IPS-15b (cell line): ENCODE data around the gene SURF4.

Experiments used
- H3K27me3 ChIP-seq: one replicate; pipeline ENCODE4 v1.6.1; 2013; ENCODE audit warnings: low read length; ENCODE audit not compliant: control insufficient read depth, insufficient read depth
- H3K36me3 ChIP-seq: one replicate; pipeline ENCODE4 v1.6.1; 2013; ENCODE audit warnings: low read length; ENCODE audit not compliant: control insufficient read depth, insufficient read depth
- H3K4me1 ChIP-seq: one replicate; pipeline ENCODE4 v1.6.1; 2013; ENCODE audit warnings: mild to moderate bottlenecking, low read length; ENCODE audit not compliant: control insufficient read depth, insufficient read depth
- H3K4me3 ChIP-seq: one replicate; pipeline ENCODE4 v1.5.1; 2013; ENCODE audit warnings: low read depth, low read length
- H3K9ac ChIP-seq: one replicate; pipeline ENCODE4 v1.6.1; 2013; ENCODE audit warnings: low read depth, mild to moderate bottlenecking, low read length
- H3K9me3 ChIP-seq: one replicate; pipeline ENCODE4 v1.6.1; 2013; ENCODE audit warnings: mild to moderate bottlenecking, low read length; ENCODE audit not compliant: control insufficient read depth, insufficient read depth

SURF4 gene

DNA sequence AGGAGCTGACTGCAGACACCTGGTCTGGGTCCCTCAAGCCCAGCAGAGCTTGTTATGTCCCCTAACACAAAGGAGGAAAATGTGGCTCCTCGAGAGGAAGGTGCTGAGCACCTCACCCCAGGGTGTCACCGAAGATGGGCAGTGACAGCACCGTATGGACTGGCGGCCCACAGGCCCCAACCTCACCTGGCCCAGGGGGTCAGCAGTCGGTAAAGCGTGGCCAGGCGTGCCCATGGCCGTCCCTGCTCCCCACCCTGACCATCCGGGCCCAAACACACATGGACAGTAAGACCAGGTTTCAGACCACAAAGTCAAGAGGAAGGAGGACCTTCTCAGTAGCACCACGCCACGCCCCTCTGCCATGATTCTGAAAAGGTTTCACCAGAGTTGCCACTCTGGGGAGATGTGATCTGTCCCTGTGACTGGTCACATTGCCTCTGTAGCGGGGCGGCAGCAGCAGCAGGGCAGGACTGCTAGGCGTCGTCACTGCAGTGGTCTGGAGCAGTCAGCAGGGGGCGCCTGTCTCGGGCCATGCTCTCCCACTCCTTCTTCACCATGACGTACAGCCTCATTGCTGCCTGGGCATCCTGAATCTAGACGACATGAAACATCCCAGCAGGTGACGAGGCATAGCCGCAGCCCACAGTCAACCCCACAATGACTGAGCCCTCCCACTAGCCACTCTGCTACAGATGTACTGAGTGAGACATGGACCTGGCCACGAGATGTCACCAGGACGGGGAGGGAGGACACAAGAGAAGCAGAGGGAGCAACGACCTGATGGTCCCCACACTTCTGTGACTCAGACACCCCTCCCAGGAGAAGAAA, 30.8 kb upstream of the SURF4 start:
- Histone ChIP-seq H3K4me1 (no peaks in the 10 kb centered on the region), H3K4me3 (no peak overlapping the region), H3K9me3 (no peaks in the 10 kb centered on the region), H3K36me3 (peaks cover 41% of the 10 kb centered on the region), H3K27me3 (no peaks in the 10 kb centered on the region), H3K9ac (no peak overlapping the region)

DNA sequence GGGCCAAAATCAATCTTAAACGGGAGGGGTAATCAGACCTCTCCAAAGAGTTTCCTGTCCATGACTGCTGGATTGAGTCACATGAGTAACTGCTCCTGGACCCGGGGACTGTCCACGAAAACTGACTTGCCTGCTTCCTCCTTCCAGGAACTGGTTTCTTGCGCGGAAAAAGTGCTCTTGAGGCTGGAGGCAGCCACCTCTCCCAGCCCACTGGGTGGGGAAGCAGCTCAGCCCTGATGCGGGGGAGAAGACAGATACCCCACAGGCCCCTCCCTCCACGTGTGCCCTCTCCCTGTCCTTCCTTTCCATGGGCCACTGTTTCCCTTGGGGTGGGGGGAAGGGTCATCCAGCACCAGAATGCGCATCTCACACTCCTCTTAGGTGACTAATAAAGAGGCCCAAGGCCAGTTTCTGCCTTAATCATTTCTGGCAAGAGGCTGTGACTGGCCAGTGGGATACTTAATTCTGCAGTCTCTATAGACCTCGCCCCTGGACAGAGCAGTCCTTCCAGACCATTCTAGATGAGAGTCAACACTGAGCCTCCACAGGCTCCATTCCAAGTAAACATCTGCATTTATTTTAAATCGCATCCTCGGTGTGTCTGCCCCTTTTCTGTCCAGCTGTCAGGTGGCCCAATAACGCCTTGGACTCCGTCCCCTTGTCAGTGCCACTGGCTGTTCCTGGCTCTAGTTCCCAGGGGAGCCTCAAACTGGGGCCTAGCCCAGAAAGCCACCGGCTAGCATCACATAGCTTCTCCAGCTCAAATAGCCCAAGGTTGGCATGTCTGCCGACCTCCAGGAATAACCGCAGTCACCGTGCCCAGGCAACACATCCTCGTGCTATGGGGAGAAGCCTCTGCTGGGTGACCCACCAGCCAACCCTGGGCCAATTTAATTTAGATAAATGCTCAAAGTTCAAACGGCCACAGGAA, 29.9 kb upstream of the SURF4 start:
- Histone ChIP-seq H3K4me1 (no peaks in the 10 kb centered on the region), H3K27me3 (no peaks in the 10 kb centered on the region), H3K9ac (no peak overlapping the region), H3K9me3 (no peaks in the 10 kb centered on the region), H3K36me3 (peaks cover 36% of the 10 kb centered on the region), H3K4me3 (no peak overlapping the region)

DNA sequence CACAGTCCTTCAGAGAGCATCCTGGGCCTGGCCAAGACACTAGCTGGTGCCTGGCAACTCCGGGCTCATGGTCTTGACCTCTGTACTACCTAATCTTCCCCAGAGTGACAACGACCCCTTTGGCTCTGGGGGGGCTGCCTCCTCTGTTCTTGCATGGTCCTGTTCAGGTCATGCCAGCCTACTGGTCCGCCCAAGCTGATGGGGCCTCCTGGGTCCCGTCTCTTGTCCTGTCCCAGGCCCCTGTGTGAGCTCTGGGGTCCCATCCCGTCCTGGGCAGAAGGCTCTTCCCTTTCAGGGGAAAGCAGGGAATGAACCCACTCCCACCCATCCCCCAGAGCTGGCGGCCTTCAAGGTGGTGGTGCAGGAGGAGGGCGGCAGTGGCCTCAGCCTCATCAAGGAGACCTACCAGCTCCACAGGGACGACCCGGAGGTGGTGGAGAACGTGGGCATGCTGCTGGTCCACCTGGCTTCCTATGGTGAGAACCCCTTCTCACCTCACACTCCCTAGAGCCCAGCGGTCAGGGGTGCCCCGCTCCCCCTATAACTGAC, 28.7 kb upstream of the SURF4 start:
- Histone ChIP-seq H3K4me3 (no peak overlapping the region), H3K27me3 (no peaks in the 10 kb centered on the region), H3K36me3 (peaks cover 25% of the 10 kb centered on the region), H3K4me1 (no peaks in the 10 kb centered on the region), H3K9ac (no peak overlapping the region), H3K9me3 (no peaks in the 10 kb centered on the region)

DNA sequence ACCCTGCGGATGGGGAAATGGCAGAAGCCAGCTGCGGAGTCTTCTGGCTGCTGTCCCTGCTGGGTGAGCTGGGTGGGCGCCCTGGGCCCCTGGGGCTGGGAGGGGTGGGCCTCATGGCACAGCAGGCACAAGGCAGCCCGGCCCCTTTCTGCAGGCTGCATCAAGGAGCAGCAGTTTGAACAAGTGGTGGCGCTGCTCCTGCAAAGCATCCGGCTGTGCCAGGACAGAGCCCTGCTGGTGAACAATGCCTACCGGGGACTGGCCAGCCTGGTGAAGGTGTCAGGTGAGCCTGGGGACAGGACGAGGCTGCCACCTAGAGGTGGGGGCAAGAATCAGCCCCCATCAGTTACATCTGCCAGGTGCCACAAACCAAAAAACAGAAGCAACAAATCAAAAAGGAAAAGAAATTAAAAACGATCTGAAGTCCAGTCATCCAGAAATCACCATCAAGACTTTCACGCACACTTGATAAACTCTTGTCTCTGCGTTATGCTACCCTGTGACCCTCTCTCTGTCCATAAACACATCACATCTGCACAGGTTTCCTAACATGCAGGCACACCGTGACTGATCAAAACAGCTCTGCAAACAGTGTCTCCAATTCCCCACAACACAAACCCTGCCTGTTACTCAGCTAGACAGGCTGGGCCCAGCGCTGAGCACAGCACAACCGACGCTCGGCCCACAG, 28.1 kb upstream of the SURF4 start:
- Histone ChIP-seq H3K9me3 (no peaks in the 10 kb centered on the region), H3K27me3 (no peaks in the 10 kb centered on the region), H3K36me3 (peaks cover 24% of the 10 kb centered on the region), H3K9ac (no peak overlapping the region), H3K4me1 (no peaks in the 10 kb centered on the region), H3K4me3 (no peak overlapping the region)

DNA sequence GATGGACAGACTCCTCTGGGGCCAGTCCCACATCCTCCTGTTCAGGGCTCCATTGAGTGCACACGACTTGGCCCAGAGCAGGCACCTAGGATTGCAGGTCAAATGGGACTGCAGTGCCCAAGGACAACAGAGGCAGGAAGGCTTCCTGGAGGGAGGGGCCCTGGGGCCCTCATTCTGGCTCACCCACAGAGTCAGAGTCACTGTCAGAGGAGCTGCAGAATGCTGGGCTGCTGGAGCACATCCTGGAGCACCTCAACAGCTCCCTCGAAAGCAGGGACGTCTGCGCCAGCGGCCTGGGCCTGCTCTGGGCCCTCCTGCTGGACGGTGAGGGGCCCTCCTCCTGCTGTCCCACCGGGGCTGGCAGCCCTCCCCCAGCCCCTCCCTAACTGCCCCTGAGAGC, 26.8 kb upstream of the SURF4 start:
- H3K4me3 ChIP-seq, result no peak overlapping the region
- no peaks in the 10 kb centered on the region for H3K27me3 ChIP-seq
- no peaks in the 10 kb centered on the region for H3K4me1 ChIP-seq
- no peaks in the 10 kb centered on the region for H3K9me3 ChIP-seq
- peaks cover 21% of the 10 kb centered on the region for H3K36me3 ChIP-seq
- H3K9ac ChIP-seq, result no peak overlapping the region

DNA sequence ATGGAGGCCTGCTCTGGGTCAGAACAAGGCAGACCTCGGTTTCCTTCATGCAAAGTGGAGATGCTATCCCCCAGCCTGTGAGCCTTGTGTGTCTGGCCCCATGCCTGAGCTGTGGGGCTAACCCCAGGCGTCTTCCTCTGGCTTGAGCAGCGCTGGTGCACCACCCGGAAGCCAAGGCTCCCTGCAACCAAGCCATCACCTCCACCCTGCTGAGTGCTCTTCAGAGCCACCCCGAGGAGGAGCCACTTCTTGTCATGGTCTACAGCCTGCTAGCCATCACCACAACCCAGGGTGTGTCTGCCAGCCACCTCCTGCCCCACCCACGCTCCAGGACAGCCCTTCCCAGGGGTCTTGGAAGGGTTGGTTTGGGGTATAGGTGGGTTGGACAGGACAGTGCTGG, 25.7 kb upstream of the SURF4 start:
- no peaks in the 10 kb centered on the region for H3K27me3 ChIP-seq
- H3K4me1 ChIP-seq, result no peaks in the 10 kb centered on the region
- H3K4me3 ChIP-seq, result no peak overlapping the region
- no peaks in the 10 kb centered on the region for H3K9me3 ChIP-seq
- no peak overlapping the region for H3K9ac ChIP-seq
- H3K36me3 ChIP-seq, result peaks cover 12% of the 10 kb centered on the region

DNA sequence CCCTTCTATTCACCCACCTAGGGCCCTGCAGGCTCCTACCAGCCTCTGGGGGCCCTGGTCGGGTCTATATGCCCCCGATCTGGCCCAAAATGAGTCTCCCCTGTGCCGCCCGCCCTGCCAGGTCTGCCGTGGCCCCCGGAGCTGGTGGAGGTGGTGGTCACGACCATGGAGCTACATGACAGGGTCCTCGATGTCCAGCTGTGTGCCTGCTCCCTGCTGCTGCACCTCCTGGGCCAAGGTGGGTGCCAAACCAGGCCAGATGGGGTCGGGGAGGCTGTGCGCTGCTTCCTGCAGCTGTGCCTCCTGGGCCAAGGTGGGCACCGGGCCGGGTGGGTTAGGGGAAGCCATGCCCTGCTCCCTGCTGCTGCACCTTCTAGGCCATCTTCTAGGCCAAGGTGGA, 24.4 kb upstream of the SURF4 start:
- Histone ChIP-seq H3K27me3 (no peaks in the 10 kb centered on the region), H3K4me3 (no peak overlapping the region), H3K36me3 (no peaks in the 10 kb centered on the region), H3K9me3 (no peaks in the 10 kb centered on the region), H3K9ac (no peak overlapping the region), H3K4me1 (no peaks in the 10 kb centered on the region)

DNA sequence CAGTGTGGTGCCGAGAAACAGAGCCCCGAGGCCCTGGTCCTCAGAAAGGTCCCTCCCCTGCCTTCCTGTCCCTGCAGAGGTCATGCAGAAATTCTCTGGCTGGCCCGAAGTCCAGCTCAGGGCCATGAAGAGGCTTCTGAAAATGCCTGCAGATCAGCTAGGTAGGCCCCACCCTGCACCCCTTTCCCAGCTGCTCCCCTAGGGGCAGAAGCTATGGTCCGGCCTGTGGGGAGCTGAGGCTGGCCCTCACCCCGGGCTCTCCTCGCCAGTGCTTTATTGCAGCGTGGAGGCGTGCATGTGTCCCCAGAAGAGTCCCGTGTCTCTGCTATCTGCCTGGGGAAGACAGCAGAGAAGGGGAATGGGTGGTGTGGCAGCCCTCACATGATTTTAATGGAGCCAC, 22.0 kb upstream of the SURF4 start:
- no peak overlapping the region for H3K4me3 ChIP-seq
- no peaks in the 10 kb centered on the region for H3K4me1 ChIP-seq
- H3K9ac ChIP-seq, result no peak overlapping the region
- H3K9me3 ChIP-seq, result no peaks in the 10 kb centered on the region
- H3K27me3 ChIP-seq, result no peaks in the 10 kb centered on the region
- no peaks in the 10 kb centered on the region for H3K36me3 ChIP-seq

DNA sequence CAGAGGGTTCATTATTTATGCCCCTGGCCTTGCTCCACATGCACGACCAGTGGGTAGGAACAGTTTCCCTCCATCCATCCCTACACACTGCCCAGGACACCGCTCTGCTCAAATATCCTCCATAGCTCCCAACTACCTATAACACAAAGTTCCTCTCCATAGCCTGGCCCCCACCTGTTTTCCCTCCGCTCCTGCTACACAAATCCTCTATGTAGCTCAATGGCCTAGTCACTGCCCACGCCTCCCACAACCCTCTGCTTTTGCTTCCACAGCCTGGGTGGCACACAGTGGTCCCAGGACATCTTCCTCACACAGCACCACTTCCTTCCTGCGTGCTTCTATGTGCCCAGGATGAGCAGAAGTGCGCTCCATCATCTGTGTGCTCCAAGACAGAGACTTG, 21.5 kb upstream of the SURF4 start:
- Histone ChIP-seq H3K9me3 (no peaks in the 10 kb centered on the region), H3K4me1 (no peaks in the 10 kb centered on the region), H3K4me3 (no peak overlapping the region), H3K36me3 (no peaks in the 10 kb centered on the region), H3K27me3 (no peaks in the 10 kb centered on the region), H3K9ac (no peak overlapping the region)

DNA sequence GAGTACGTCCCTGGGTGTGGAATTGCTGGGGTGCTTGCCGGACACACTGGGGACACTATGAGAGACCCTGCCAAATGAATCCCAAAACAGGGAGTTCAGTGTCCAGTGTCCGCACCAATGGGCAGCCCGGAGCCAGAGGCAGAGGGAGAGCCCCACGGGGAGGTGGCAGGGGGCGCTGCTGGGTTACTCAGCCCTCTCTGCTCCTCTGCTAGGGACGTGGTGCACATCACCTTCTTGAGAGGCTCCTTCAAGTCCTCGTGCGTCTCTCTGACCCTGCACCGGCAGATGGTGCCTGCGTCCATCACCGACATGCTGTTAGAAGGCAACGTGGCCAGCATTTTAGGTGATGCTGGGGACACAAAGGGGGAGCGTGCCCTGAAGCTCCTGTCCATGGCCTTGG, 21.1 kb upstream of the SURF4 start:
- Histone ChIP-seq H3K4me3 (no peak overlapping the region), H3K9me3 (no peaks in the 10 kb centered on the region), H3K4me1 (no peaks in the 10 kb centered on the region)

DNA sequence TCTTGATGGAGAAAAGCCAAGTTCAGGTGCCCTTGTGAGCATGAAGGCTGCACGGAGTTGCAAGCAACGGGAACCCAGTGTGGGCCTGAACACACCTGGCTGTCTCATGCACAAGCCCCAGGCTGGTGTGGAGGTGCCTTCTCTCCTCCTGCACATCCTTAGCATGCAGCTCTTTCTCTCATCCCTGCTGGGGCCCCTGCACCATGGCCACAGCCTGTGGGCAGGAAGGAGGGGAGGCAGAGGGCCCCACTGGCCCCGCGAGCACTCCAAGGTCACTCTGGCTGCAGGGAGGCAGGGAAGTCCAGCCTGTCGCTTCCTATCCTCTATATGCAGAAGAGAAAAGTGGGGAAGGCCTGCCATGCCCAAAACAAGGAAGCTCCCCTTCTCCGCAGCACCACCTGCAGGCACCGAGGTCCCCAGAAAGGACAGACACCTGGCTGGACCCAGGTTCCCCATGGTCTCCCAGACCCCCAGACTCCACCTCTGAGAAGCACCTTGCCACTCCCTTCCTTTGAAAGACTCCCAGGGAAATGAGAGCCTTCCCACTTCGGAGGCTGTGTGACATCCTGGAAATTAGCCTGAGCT, 18.9 kb upstream of the SURF4 start:
- no peak overlapping the region for H3K4me3 ChIP-seq
- H3K36me3 ChIP-seq, result no peaks in the 10 kb centered on the region
- H3K9me3 ChIP-seq, result no peaks in the 10 kb centered on the region
- H3K9ac ChIP-seq, result no peak overlapping the region
- no peaks in the 10 kb centered on the region for H3K27me3 ChIP-seq
- no peaks in the 10 kb centered on the region for H3K4me1 ChIP-seq

More for the DNA sequence above, 21.1 kb upstream of the SURF4 start:
- H3K9ac ChIP-seq, result no peak overlapping the region
- no peaks in the 10 kb centered on the region for H3K27me3 ChIP-seq
- no peaks in the 10 kb centered on the region for H3K36me3 ChIP-seq
